Hepatocyte (in vitro differentiated cells): Measurements from ENCODE around the gene TMEM185B. TPM values are rescaled to one million over a fixed set of nuclear protein-coding genes. Genes with fewer than 3 reads are reported as not detected.

Experiments used
- DNase-seq: peaks from one replicate; pipeline ENCODE4 v3.0.0-alpha.2; 2016; ENCODE audit warnings: low spot score
- H2AFZ ChIP-seq: fragments of 200-600 bp; sonication (generic); 2 replicates; pipeline ENCODE4 v1.6.0; 2016; ENCODE audit warnings: antibody characterized with exemption, mild to moderate bottlenecking
- H3K27ac ChIP-seq: fragments of 200-600 bp; sonication (generic); 2 replicates; pipeline ENCODE4 v1.5.1; 2016; ENCODE audit warnings: mild to moderate bottlenecking
- H3K27me3 ChIP-seq: fragments of 200-600 bp; sonication (generic); 2 replicates; pipeline ENCODE4 v1.6.1; 2016
- H3K36me3 ChIP-seq: fragments of 200-600 bp; sonication (generic); replicated peaks from 2 replicates; pipeline ENCODE4 v1.5.1; 2016; ENCODE audit warnings: low read depth; ENCODE audit not compliant: insufficient read depth
- H3K4me1 ChIP-seq: fragments of 200-600 bp; sonication (generic); 2 replicates; pipeline ENCODE4 v1.5.1; 2016; ENCODE audit warnings: mild to moderate bottlenecking, moderate library complexity; ENCODE audit not compliant: insufficient read depth
- H3K4me2 ChIP-seq: fragments of 200-600 bp; sonication (generic); 2 replicates; pipeline ENCODE4 v1.6.0; 2016
- H3K4me3 ChIP-seq: fragments of 200-600 bp; sonication (generic); 2 replicates; pipeline ENCODE4 v1.5.1; 2016; ENCODE audit warnings: mild to moderate bottlenecking
- H3K79me2 ChIP-seq: fragments of 200-600 bp; sonication (generic); 2 replicates; pipeline ENCODE4 v1.6.0; 2017; ENCODE audit warnings: mild to moderate bottlenecking
- H3K9me2 ChIP-seq: fragments of 200-600 bp; sonication (generic); replicated peaks from 2 replicates; pipeline ENCODE4 v1.6.0; 2017; ENCODE audit warnings: mild to moderate bottlenecking; ENCODE audit not compliant: insufficient read depth
- H3K9me3 ChIP-seq: fragments of 200-600 bp; sonication (generic); 2 replicates; pipeline ENCODE4 v1.5.1; 2016; ENCODE audit warnings: low read depth, mild to moderate bottlenecking
- H4K20me1 ChIP-seq: fragments of 200-600 bp; sonication (generic); 2 replicates; pipeline ENCODE4 v1.6.0; 2016; ENCODE audit warnings: mild to moderate bottlenecking; ENCODE audit not compliant: insufficient read depth, poor library complexity, severe bottlenecking
- CTCF ChIP-seq: fragments of 200-600 bp; sonication (generic); IDR thresholded peaks from 2 replicates; pipeline ENCODE4 v1.5.1; 2016; ENCODE audit warnings: antibody characterized with exemption, mild to moderate bottlenecking; ENCODE audit not compliant: poor library complexity
- EZH2 ChIP-seq: fragments of 200-600 bp; sonication (generic); IDR thresholded peaks from 2 replicates; pipeline ENCODE4 v1.6.1; 2016; ENCODE audit warnings: antibody characterized with exemption, mild to moderate bottlenecking, borderline replicate concordance
- EZH2phosphoT487 ChIP-seq: fragments of 200-600 bp; sonication (generic); IDR thresholded peaks from one replicate; pipeline ENCODE4 v1.6.1; 2018; ENCODE audit warnings: antibody characterized with exemption, mild to moderate bottlenecking, low read depth, moderate library complexity; ENCODE audit not compliant: unreplicated experiment, severe bottlenecking
- WGBS: methylation state at CpG from one replicate; pipeline ENCODE4 v1.1.6; 2016; ENCODE audit warnings: low lambda C conversion rate; ENCODE audit errors: missing lambda C conversion rate; 5-methylcytosine and 5-hydroxymethylcytosine counted together
- polyA plus RNA-seq: library from polyadenylated mRNA; unstranded; fragments of >200 nt; fragmentation: Nextera tagmentation; extraction: Ambion mirVana; gene quantifications from 2 replicates; pipeline ENCODE4 v1.2.1, GENCODE V29; 2016
- total RNA-seq: library from RNA; depleted of rRNA; stranded (reverse); fragments of >200 nt; gene quantifications from 2 replicates; pipeline ENCODE4 v1.2.3, GENCODE V29; 2014

TMEM185B gene
- total and polyA plus RNA-seq, 2 experiments from 2014 or later, result 24.0 to 26.2 TPM

- Histone ChIP-seq H3K9me2 (no peaks in the 10 kb centered on the region), H3K4me3 (no peak overlapping the region), H3K27ac (no peak overlapping the region), H2AFZ (no peak overlapping the region), H3K79me2 (no peaks in the 10 kb centered on the region), H3K9me3 (no peaks in the 10 kb centered on the region), H3K4me1 (peaks cover 16% of the 10 kb centered on the region), H3K4me2 (no peak overlapping the region), H4K20me1 (no peaks in the 10 kb centered on the region), H3K36me3 (no peaks in the 10 kb centered on the region), H3K27me3 (no peaks in the 10 kb centered on the region)
- no peak for TF ChIP-seq EZH2phosphoT487
- TF ChIP-seq EZH2, result no peak
- TF ChIP-seq CTCF, result no peak
- whole genome bisulfite sequencing, result 93% methylated on average over 5 of the region's 5 CpGs
- DNase-seq, result no peak
These were observed 10.1 kb upstream of the TMEM185B start for GRCh38 chr2:120233292-120233691.

DNA sequence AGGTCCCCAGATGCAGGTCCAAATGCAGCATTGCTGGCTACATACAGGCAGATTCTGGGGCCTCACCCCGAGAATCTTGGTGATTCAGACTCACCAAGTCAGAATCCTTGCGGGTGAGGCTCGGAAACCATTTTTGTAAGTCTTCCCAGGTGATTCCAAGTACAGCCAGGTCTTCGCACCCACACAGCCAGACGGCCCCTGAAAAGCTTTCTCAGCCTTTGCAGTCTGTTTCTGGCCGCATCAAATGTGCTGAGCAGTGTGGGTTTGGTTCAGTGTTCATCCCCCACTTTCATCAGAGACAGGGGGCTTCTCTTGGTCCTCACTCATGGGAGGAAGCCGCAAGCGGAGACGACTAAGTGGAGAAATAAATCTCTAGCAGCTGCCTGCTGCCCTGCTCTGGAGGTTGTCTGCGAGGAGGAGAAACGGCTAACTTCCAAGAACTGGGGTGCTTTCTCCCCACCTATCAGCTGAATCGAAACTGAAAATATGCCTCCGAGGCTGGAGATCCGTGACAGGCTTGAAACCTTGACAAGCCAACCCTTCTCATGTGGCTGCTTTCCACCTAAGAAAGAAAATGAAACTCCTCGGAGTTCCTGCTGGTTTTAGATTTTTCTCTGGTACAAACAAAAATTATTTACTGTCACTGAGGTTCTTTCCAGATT, 8.9 kb upstream of the TMEM185B start:
- TF ChIP-seq EZH2phosphoT487 (no peak), EZH2 (no peak), CTCF (no peak)
- H3K79me2 ChIP-seq, result no peaks in the 10 kb centered on the region
- H3K9me3 ChIP-seq, result no peaks in the 10 kb centered on the region
- no peaks in the 10 kb centered on the region for H3K9me2 ChIP-seq
- H4K20me1 ChIP-seq, result no peaks in the 10 kb centered on the region
- no peak overlapping the region for H2AFZ ChIP-seq
- H3K4me3 ChIP-seq, result no peak overlapping the region
- DNase-seq, result no peak
- WGBS, result 78% methylated on average over 15 of the region's 15 CpGs
- peak overlapping the region; percentile 94 for H3K27ac ChIP-seq
- H3K4me2 ChIP-seq, result peak overlapping the region; percentile 47
- H3K4me1 ChIP-seq, result peaks cover 13% of the 10 kb centered on the region
- H3K27me3 ChIP-seq, result no peaks in the 10 kb centered on the region
- no peaks in the 10 kb centered on the region for H3K36me3 ChIP-seq

DNA sequence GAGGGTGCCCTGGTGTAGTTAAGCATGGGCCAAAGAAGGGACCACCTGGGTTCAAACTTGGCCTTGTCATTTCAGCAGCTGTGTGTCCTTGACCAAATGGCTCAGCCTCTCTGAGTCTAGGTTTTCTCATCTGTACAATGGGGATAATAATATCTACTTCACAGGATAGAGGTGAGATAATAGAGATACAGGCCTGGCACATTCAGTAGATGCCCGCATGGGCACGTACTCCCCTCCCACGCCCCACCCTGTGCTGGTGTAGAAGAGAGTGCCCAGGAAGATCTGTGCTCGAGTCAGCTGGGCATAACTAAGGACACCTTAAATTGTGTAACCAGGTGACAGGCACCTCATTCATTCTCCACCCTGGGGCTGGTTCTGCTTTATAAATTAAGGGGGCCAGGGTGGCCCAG, 8.4 kb upstream of the TMEM185B start:
- WGBS, result 96% methylated on average over 4 of the region's 4 CpGs
- no peaks in the 10 kb centered on the region for H3K79me2 ChIP-seq
- peaks cover 13% of the 10 kb centered on the region for H3K4me1 ChIP-seq
- TF ChIP-seq CTCF (no peak), EZH2 (no peak), EZH2phosphoT487 (no peak)
- no peak overlapping the region for H3K4me3 ChIP-seq
- no peaks in the 10 kb centered on the region for H3K9me3 ChIP-seq
- no peak overlapping the region for H3K4me2 ChIP-seq
- H3K36me3 ChIP-seq, result no peaks in the 10 kb centered on the region
- DNase-seq, result no peak
- no peaks in the 10 kb centered on the region for H4K20me1 ChIP-seq
- peak overlapping the region; percentile 94 for H3K27ac ChIP-seq
- no peaks in the 10 kb centered on the region for H3K9me2 ChIP-seq
- H3K27me3 ChIP-seq, result no peaks in the 10 kb centered on the region
- H2AFZ ChIP-seq, result no peak overlapping the region
